Liver (tissue), 9 donors: ENCODE data around the gene BRIP1. TPM values are rescaled to one million over a fixed set of nuclear protein-coding genes. Genes with fewer than 3 reads are reported as not detected.

ENCODE experiments used
- DNase-seq: peaks from one replicate; pipeline ENCODE4 v3.0.0-alpha.2; 2017; ENCODE audit warnings: low spot score
- H3K27ac ChIP-seq, 2 donors: one replicate each; pipeline ENCODE4 v1.7.0; 2013; ENCODE audit warnings: inconsistent platforms in 2 of 2, low read length in 2 of 2, control low read depth in 1 of 2, low read depth in 1 of 2, mild to moderate bottlenecking in 1 of 2
- H3K27me3 ChIP-seq, 4 donors: one replicate each; pipeline versions ENCODE4 v1.6.1 to v1.7.0; 2013; ENCODE audit warnings: low read length in 3 of 4, inconsistent platforms in 1 of 4, mild to moderate bottlenecking in 1 of 4, moderate library complexity in 1 of 4; ENCODE audit not compliant: control insufficient read depth in 4 of 4, insufficient read depth in 4 of 4
- H3K36me3 ChIP-seq, 4 donors: one replicate each; pipeline versions ENCODE4 v1.6.1 to v1.7.0; 2013; ENCODE audit warnings: low read length in 3 of 4, mild to moderate bottlenecking in 3 of 4, low read depth in 1 of 4, moderate library complexity in 1 of 4; ENCODE audit not compliant: control insufficient read depth in 4 of 4, insufficient read depth in 3 of 4
- H3K4me1 ChIP-seq, 4 donors: one replicate each; pipeline versions ENCODE4 v1.6.1 to v1.7.0; 2013; ENCODE audit warnings: low read length in 3 of 4, mild to moderate bottlenecking in 3 of 4, moderate library complexity in 1 of 4; ENCODE audit not compliant: control insufficient read depth in 4 of 4, insufficient read depth in 4 of 4
- H3K4me3 ChIP-seq, 3 donors: one replicate each; pipeline versions ENCODE4 v1.6.1 to v1.7.0; 2013; ENCODE audit warnings: low read length in 3 of 3, control low read depth in 1 of 3, low read depth in 1 of 3, mild to moderate bottlenecking in 1 of 3
- H3K9ac ChIP-seq, 2 donors: one replicate each; pipeline ENCODE4 v1.7.0; 2013; ENCODE audit warnings: low read length in 2 of 2, mild to moderate bottlenecking in 2 of 2, moderate library complexity in 2 of 2, control low read depth in 1 of 2, low read depth in 1 of 2
- H3K9me3 ChIP-seq, 4 donors: one replicate each; pipeline versions ENCODE4 v1.6.1 to v1.7.0; 2013; ENCODE audit warnings: low read length in 3 of 4; ENCODE audit not compliant: control insufficient read depth in 4 of 4
- EGR1 ChIP-seq, 2 donors: IDR thresholded peaks; 2 replicates each; pipeline ENCODE4 v1.6.1; 2016 to 2018; ENCODE audit warnings: antibody characterized with exemption in 2 of 2, low read depth in 2 of 2
- FOXA1 ChIP-seq: IDR thresholded peaks from 2 replicates; pipeline ENCODE4 v1.6.1; 2016; ENCODE audit warnings: antibody characterized with exemption
- FOXA2 ChIP-seq: IDR thresholded peaks from 2 replicates; pipeline ENCODE4 v1.6.1; 2016; ENCODE audit warnings: antibody characterized with exemption
- GABPA ChIP-seq, 2 donors: IDR thresholded peaks in 1 of 2; conservative IDR thresholded peaks in 1 of 2; 2 replicates each; pipeline ENCODE4 v1.6.1; 2016; ENCODE audit warnings: antibody characterized with exemption in 2 of 2, mild to moderate bottlenecking in 1 of 2, moderate library complexity in 1 of 2
- HNF4G ChIP-seq: IDR thresholded peaks from 2 replicates; pipeline ENCODE4 v1.6.1; 2016; ENCODE audit warnings: antibody characterized with exemption
- JUND ChIP-seq, 2 donors: IDR thresholded peaks; 2 replicates each; pipeline ENCODE4 v1.6.1; 2016; ENCODE audit warnings: antibody characterized with exemption in 2 of 2
- MAX ChIP-seq: IDR thresholded peaks from 2 replicates; pipeline ENCODE4 v1.6.1; 2016; ENCODE audit warnings: antibody characterized with exemption
- NR2F2 ChIP-seq: IDR thresholded peaks from 2 replicates; pipeline ENCODE4 v1.6.1; 2016; ENCODE audit warnings: antibody characterized with exemption
- RAD21 ChIP-seq, 2 donors: IDR thresholded peaks; 2 replicates each; pipeline ENCODE4 v1.6.1; 2016; ENCODE audit warnings: antibody characterized with exemption in 2 of 2, mild to moderate bottlenecking in 2 of 2
- RXRA ChIP-seq, 2 donors: IDR thresholded peaks; 2 replicates each; pipeline ENCODE4 v1.6.1; 2017 to 2018; ENCODE audit warnings: antibody characterized with exemption in 2 of 2, mild to moderate bottlenecking in 1 of 2
- SP1 ChIP-seq: IDR thresholded peaks from 2 replicates; pipeline ENCODE4 v1.6.1; 2018; ENCODE audit warnings: antibody characterized with exemption, mild to moderate bottlenecking
- TAF1 ChIP-seq: conservative IDR thresholded peaks from 2 replicates; pipeline ENCODE4 v1.6.1; 2016; ENCODE audit warnings: antibody characterized with exemption, mild to moderate bottlenecking
- YY1 ChIP-seq: IDR thresholded peaks from 2 replicates; pipeline ENCODE4 v1.6.1; 2016; ENCODE audit warnings: antibody characterized with exemption, mild to moderate bottlenecking
- WGBS: extraction: QIAGEN DNeasy Blood & Tissue Kit; methylation state at CpG from one replicate; pipeline ENCODE4 v1.1.7; 2013; 5-methylcytosine and 5-hydroxymethylcytosine counted together
- polyA plus RNA-seq, 2 donors: library from polyadenylated mRNA; stranded (reverse) in 1 of 2; unstranded in 1 of 2; fragments of 200-250 nt in 1 of 2; fragments of >200 nt in 1 of 2; fragmentation: Nextera tagmentation in 1 of 2; extraction: Ambion mirVana in 1 of 2; gene quantifications; one replicate each; pipeline versions ENCODE4 v1.2.1 to v1.2.3, GENCODE V29; 2013 to 2015
- total RNA-seq, 2 donors: library from RNA; depleted of rRNA; stranded (reverse); fragments of >200 nt; gene quantifications; one replicate each; pipeline ENCODE4 v1.2.3, GENCODE V29; 2014
- TF ChIP-seq, protein P1 (sequence below): fragments of 150-350 bp; IDR thresholded peaks from 2 replicates; pipeline ENCODE4 v1.5.1; 2017; ENCODE audit warnings: improper control_type of control experiment, low read depth, low read length; ENCODE audit not compliant: missing input control
- TF ChIP-seq, protein P2 (sequence below): IDR thresholded peaks from 2 replicates; pipeline ENCODE4 v1.6.1; 2016; ENCODE audit warnings: antibody characterized with exemption
- TF ChIP-seq, protein P3 (sequence below): IDR thresholded peaks from 2 replicates; pipeline ENCODE4 v1.6.1; 2016; ENCODE audit warnings: antibody characterized with exemption
- donor health status: healthy.
- donor health status: healthy.
- donor health status: healthy.
- donor health status: healthy.
- donor health status: healthy.

The BRIP1 gene
- total and polyA plus RNA-seq, 4 donors: 0.24 to 10.3 (median 0.90) TPM

- Histone ChIP-seq H3K4me1 (no peaks in the 10 kb centered on the region), H3K9me3 (no peaks in the 10 kb centered on the region), H3K4me3 (no peak overlapping the region), H3K27ac (no peak overlapping the region), H3K36me3 (no peaks in the 10 kb centered on the region), H3K9ac (no peak overlapping the region), H3K27me3 (no peaks in the 10 kb centered on the region)
- TF ChIP-seq HNF4G (no peak), FOXA1 (no peak), TAF1 (no peak), FOXA2 (no peak), MAX (no peak), YY1 (no peak), NR2F2 (no peak), SP1 (no peak), GABPA (IDR thresholded peaks at IDR 0.05 in 1 of 2, conservative IDR thresholded peaks at IDR 0.05 in 1 of 2) (no peak), RAD21 (IDR thresholded peaks at IDR 0.05) (no peak), RXRA (IDR thresholded peaks at IDR 0.05) (no peak), JUND (IDR thresholded peaks at IDR 0.05) (no peak)
- TF ChIP-seq, protein P1, sequence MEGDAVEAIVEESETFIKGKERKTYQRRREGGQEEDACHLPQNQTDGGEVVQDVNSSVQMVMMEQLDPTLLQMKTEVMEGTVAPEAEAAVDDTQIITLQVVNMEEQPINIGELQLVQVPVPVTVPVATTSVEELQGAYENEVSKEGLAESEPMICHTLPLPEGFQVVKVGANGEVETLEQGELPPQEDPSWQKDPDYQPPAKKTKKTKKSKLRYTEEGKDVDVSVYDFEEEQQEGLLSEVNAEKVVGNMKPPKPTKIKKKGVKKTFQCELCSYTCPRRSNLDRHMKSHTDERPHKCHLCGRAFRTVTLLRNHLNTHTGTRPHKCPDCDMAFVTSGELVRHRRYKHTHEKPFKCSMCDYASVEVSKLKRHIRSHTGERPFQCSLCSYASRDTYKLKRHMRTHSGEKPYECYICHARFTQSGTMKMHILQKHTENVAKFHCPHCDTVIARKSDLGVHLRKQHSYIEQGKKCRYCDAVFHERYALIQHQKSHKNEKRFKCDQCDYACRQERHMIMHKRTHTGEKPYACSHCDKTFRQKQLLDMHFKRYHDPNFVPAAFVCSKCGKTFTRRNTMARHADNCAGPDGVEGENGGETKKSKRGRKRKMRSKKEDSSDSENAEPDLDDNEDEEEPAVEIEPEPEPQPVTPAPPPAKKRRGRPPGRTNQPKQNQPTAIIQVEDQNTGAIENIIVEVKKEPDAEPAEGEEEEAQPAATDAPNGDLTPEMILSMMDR: no peak
- TF ChIP-seq, protein P2, sequence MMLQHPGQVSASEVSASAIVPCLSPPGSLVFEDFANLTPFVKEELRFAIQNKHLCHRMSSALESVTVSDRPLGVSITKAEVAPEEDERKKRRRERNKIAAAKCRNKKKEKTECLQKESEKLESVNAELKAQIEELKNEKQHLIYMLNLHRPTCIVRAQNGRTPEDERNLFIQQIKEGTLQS: no peak
- TF ChIP-seq, protein P3, sequence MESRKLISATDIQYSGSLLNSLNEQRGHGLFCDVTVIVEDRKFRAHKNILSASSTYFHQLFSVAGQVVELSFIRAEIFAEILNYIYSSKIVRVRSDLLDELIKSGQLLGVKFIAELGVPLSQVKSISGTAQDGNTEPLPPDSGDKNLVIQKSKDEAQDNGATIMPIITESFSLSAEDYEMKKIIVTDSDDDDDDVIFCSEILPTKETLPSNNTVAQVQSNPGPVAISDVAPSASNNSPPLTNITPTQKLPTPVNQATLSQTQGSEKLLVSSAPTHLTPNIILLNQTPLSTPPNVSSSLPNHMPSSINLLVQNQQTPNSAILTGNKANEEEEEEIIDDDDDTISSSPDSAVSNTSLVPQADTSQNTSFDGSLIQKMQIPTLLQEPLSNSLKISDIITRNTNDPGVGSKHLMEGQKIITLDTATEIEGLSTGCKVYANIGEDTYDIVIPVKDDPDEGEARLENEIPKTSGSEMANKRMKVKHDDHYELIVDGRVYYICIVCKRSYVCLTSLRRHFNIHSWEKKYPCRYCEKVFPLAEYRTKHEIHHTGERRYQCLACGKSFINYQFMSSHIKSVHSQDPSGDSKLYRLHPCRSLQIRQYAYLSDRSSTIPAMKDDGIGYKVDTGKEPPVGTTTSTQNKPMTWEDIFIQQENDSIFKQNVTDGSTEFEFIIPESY: no peak
- 96% methylated on average over 7 of the region's 7 CpGs for WGBS
- no peak for DNase-seq
Observed at GRCh38 chr17:61833536-61834193, 29.7 kb downstream of the BRIP1 start.

GRCh38 chr17:61832463-61832862 is 30.9 kb downstream of the BRIP1 start:
- whole genome bisulfite sequencing: 97% methylated on average over 3 of the region's 3 CpGs

More at GRCh38 chr17:61832463-61832862, 30.9 kb downstream of the BRIP1 start:
- Histone ChIP-seq H3K9ac (no peak overlapping the region), H3K4me3 (no peak overlapping the region), H3K4me1 (no peaks in the 10 kb centered on the region), H3K27ac (no peak overlapping the region), H3K36me3 (no peaks in the 10 kb centered on the region), H3K27me3 (no peaks in the 10 kb centered on the region), H3K9me3 (no peaks in the 10 kb centered on the region)
- TF ChIP-seq EGR1 (IDR thresholded peaks at IDR 0.05; ENCODE audit: low read depth in 2 of 2): no peak
- TF ChIP-seq, protein P1: no peak
- TF ChIP-seq JUND (IDR thresholded peaks at IDR 0.05): no peak
- no peak for TF ChIP-seq HNF4G
- TF ChIP-seq TAF1: no peak
- no peak for TF ChIP-seq MAX
- TF ChIP-seq, protein P3: no peak
- no peak for TF ChIP-seq GABPA (IDR thresholded peaks at IDR 0.05 in 1 of 2, conservative IDR thresholded peaks at IDR 0.05 in 1 of 2)
- no peak for DNase-seq
